Stimulated activated CD8-positive, alpha-beta memory T cell treated with anti-CD3 and anti-CD28 coated beads, Interleukin-4, amount 100 ng/mL, for 4 hours (primary cell): ENCODE data around the gene SGSH.
"Not testable (repeated sequence)": the region's sequence is repeated elsewhere in the genome, so short reads cannot be mapped to it uniquely, and the experiment has no call there.

Source experiments
- DNase-seq, 2 donors: peaks; one replicate each; pipeline ENCODE4 v3.0.0-alpha.2; 2020; ENCODE audit warnings: low read depth in 2 of 2, low spot score in 1 of 2

The SGSH gene

GRCh38 chr17:80253631-80254395 is 33.7 kb upstream of the SGSH start:
- DNase-seq, result no peak

GRCh38 chr17:80252871-80253270 is 32.7 kb upstream of the SGSH start:
- DNase-seq, result peak; percentile 65 to 78

- DNase-seq, result no peak
These were observed 31.8 kb upstream of the SGSH start for GRCh38 chr17:80251966-80252365.

GRCh38 chr17:80248894-80249710 is 29.0 kb upstream of the SGSH start:
- no peak for DNase-seq

- DNase-seq, result no peak
These were observed 28.1 kb upstream of the SGSH start for GRCh38 chr17:80248001-80248893.

GRCh38 chr17:80247561-80247960 is 27.4 kb upstream of the SGSH start:
- no peak for DNase-seq

GRCh38 chr17:80246726-80247125 is 26.6 kb upstream of the SGSH start:
- no peak for DNase-seq

GRCh38 chr17:80246266-80246681 is 26.1 kb upstream of the SGSH start:
- DNase-seq, result no peak

GRCh38 chr17:80245566-80246265 is 25.6 kb upstream of the SGSH start:
- no peak for DNase-seq

- no peak for DNase-seq
These were observed 24.9 kb upstream of the SGSH start for GRCh38 chr17:80244871-80245509.

- not testable (repeated sequence) for DNase-seq
These were observed 24.3 kb upstream of the SGSH start for GRCh38 chr17:80244448-80244847.

GRCh38 chr17:80243526-80244433 is 23.6 kb upstream of the SGSH start:
- no peak for DNase-seq

- no peak for DNase-seq
These were observed 22.4 kb upstream of the SGSH start for GRCh38 chr17:80242505-80242904.

GRCh38 chr17:80237386-80237785 is 17.3 kb upstream of the SGSH start:
- DNase-seq, result no peak

GRCh38 chr17:80236911-80237310 is 16.8 kb upstream of the SGSH start:
- no peak for DNase-seq

- DNase-seq, result no peak
These were observed 13.1 kb upstream of the SGSH start for GRCh38 chr17:80233202-80233601.

- no peak for DNase-seq
These were observed 12.3 kb upstream of the SGSH start for GRCh38 chr17:80232438-80232837.

- no peak for DNase-seq
These were observed 8.9 kb upstream of the SGSH start for GRCh38 chr17:80229011-80229410.

- no peak for DNase-seq
These were observed 8.3 kb upstream of the SGSH start for GRCh38 chr17:80228477-80228876.
